HS-5 (cell line): Measurements from ENCODE around the gene DENND5B.
"Not testable (repeated sequence)": the region's sequence is repeated elsewhere in the genome, so short reads cannot be mapped to it uniquely, and the experiment has no call there.

ENCODE experiments used
- DNase-seq: peaks from one replicate; pipeline ENCODE4 v3.0.0-alpha.2; 2012; ENCODE audit warnings: low read depth

The DENND5B gene

DNA sequence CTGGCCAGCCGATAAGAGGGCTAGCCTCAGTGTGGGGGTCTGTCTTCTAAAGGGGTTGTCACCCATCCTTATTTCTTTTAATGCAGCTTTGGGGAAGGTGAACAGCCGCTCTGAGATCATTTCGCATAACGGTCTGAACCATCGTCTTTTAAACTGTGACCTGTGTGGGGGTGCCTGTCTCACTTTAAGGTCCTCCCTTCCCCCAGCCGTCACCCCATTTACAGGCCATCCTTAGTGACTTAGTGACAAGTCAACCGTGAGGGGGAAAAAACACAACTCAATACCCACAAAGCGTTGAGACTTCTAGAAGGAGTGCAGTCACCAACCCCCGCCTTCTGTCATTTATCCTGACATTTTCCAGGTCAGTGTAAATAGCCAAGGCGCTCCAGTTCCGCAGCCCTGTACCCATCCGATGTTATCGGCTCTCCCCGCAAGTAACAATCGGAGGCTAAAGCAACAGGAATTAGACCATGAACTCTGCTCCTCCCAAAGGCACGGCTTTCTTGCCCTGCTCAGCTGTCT lies 505 bp upstream of the DENND5B start:
- DNase-seq = no peak

- DNase-seq = no peak
Observed at GRCh38 chr12:31589904-31590641, 863 bp downstream of the DENND5B start.

- no peak for DNase-seq
Observed at GRCh38 chr12:31589598-31589903, 1.4 kb downstream of the DENND5B start.

DNA sequence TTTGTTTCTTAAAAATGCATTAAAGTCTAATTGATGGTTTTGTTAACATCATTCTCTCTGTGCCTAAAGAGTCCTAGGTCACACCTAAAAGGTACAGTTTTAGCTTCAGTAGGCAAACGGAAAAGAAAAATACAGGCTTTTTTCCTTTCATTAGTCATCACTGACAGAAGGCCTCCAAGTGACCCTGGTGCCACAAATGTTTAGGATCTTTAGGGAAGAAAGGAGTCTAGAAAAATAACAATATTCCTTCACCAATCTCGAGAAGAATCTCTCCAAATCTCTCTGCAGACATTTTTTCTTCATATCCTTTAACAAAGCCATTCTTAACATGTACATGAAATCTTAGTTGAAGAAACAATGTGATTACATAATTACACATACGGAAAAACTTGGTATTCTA lies 2.0 kb downstream of the DENND5B start:
- DNase-seq = no peak

GRCh38 chr12:31586728-31587127 lies 4.2 kb downstream of the DENND5B start:
- no peak for DNase-seq

GRCh38 chr12:31585895-31586294 lies 5.0 kb downstream of the DENND5B start:
- DNase-seq = no peak

DNA sequence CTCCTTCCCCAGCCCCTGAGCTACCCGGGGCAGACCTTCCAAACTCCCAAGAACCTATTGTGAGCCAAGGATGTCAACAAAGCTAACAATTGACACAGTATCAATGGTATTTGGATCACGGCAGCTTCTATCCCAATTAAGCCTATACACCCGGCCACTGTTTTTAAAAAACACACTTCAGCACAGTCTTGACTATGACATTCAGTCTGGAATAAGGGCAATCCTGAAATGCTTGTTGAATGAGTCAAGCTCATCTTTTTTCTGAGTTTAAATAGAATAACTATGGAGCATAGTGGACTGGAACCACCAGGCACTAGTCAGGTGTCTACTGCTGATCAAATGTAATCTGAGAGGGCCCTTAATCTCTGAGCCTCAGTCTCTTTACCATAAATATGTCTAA lies 5.7 kb downstream of the DENND5B start:
- peak; percentile 52 for DNase-seq

GRCh38 chr12:31584782-31585181 lies 6.2 kb downstream of the DENND5B start:
- DNase-seq = no peak

DNA sequence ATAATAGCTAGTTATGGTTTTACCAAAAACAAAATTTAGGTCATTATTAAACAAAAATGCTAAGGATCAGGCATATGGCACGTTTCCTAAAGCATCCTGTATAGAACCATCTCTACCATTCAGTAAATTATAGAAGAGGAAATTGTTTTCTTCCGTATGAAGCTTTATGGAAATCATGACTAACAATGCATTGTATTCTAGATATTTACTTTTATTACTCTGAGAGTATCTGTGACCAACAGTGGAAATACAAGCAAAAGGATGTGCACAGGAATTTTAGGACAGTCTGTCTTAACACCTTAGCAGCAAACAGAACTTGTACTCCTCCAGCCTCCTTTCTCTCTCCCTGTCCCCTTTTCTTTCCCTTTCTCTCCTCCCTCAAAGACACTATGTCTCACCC lies 7.1 kb downstream of the DENND5B start:
- DNase-seq = no peak

DNA sequence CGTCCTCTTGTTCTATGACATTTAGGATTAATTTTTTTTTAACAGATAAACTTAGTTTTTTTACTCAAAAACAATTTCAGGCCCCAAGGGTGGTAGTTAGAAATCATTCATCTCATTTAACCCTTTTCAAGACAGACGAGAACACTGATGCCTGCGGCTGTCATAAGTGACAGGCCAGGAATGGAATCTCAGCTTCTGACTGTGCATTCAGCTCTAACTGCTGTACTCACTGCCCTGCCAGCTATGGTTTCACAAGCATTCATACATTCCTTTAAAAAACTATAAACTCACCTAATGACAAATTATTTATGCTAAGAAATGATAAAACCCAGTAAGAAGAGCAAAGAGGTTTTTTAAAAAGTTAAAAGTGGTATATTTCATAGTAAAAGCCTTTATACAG lies 8.8 kb downstream of the DENND5B start:
- no peak for DNase-seq

GRCh38 chr12:31578632-31579031 lies 12.3 kb downstream of the DENND5B start:
- no peak for DNase-seq

- no peak for DNase-seq
Observed at GRCh38 chr12:31574803-31575575, 15.9 kb downstream of the DENND5B start.

- DNase-seq = not testable (repeated sequence)
Observed at GRCh38 chr12:31574367-31574766, 16.6 kb downstream of the DENND5B start.

- DNase-seq = no peak
Observed at GRCh38 chr12:31572900-31573600, 17.9 kb downstream of the DENND5B start.

- no peak for DNase-seq
Observed at GRCh38 chr12:31570880-31571279, 20.1 kb downstream of the DENND5B start.

GRCh38 chr12:31569517-31569916 lies 21.4 kb downstream of the DENND5B start:
- not testable (repeated sequence) for DNase-seq

DNA sequence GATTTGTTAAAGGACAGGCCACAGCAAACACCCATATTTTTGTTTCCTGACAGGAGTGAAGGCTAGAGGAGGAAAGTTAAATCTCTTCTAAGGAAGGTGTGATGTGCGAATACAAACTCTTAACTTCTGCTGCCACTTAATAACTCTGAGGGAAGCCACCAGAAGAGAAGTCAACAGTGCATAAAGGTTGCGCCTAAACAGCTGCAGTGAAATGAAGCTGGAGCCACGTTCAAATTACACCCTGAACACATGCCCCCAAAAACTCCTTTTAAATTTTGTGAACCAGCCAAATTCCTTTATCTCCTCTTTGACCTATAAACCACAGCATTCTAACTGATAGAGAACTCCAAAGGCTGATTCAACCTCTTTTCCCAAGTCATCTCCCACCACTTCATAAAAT lies 22.4 kb downstream of the DENND5B start:
- no peak for DNase-seq

GRCh38 chr12:31567029-31567428 lies 23.9 kb downstream of the DENND5B start:
- DNase-seq = no peak

DNA sequence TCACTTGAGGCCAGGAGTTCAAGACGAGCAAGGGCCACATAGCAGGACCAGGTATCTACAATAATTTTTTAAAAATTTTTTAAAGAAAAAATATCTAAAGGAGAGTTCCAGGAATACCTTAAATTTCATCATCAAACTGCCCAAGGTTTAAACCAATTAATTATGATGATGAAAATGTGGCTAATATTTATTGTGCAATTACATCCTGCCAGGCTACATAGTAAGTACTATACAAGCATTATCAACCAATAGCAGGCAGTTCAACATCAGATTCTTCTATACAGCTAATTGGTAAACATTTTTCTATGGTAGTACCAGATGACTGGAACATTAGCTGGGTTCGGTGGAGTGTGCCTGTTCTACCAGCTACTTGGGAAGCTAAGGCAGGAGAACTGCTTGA lies 24.4 kb downstream of the DENND5B start:
- DNase-seq = no peak

- no peak for DNase-seq
Observed at GRCh38 chr12:31562594-31563328, 28.2 kb downstream of the DENND5B start.

DNA sequence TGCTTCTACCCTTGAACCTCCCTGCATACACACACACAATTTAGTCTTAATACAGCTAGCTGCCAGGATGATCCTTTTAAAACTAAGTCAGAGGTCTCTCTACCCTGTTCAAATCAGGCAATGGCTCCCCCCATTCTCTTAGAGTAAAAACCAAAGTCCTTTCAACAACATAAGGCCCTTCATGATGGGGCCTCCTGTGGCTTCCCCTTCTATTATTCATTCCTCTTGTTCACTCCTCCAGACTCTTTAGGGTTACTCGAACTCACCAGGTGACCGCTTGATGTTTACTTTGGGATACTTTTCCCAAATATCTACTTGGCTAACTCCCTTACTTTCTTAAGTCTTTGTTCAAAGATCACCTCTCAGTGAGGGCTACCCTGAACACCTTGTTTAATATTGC lies 30.4 kb downstream of the DENND5B start:
- no peak for DNase-seq

GRCh38 chr12:31558521-31558920 lies 32.4 kb downstream of the DENND5B start:
- peak; percentile 20 for DNase-seq
